Neural progenitor cell (in vitro differentiated cells): ENCODE results near the gene RALGAPB. TPM values are rescaled to one million over a fixed set of nuclear protein-coding genes. Genes with fewer than 3 reads are reported as not detected.

Experiments used
- DNase-seq: peaks from one replicate; pipeline ENCODE4 v3.0.0-alpha.2; 2016; ENCODE audit warnings: low spot score
- H2AFZ ChIP-seq: fragments of 200-600 bp; sonication (generic); replicated peaks from 2 replicates; pipeline ENCODE4 v1.6.1; 2016; ENCODE audit warnings: antibody characterized with exemption
- H3F3A ChIP-seq: fragments of 200-600 bp; sonication (generic); 2 replicates; pipeline ENCODE4 v1.6.1; 2016; ENCODE audit warnings: antibody characterized with exemption, low read depth
- H3K27ac ChIP-seq: fragments of 200-600 bp; sonication (generic); 2 replicates; pipeline ENCODE4 v1.5.1; 2016; ENCODE audit warnings: mild to moderate bottlenecking
- H3K27me3 ChIP-seq: fragments of 200-600 bp; sonication (generic); 2 replicates; pipeline ENCODE4 v1.6.1; 2016; ENCODE audit warnings: mild to moderate bottlenecking, moderate library complexity
- H3K36me3 ChIP-seq: fragments of 200-600 bp; sonication (generic); 2 replicates; pipeline ENCODE4 v1.5.1; 2016
- H3K4me1 ChIP-seq: fragments of 200-600 bp; sonication (generic); 2 replicates; pipeline ENCODE4 v1.6.1; 2016; ENCODE audit warnings: mixed run types
- H3K4me2 ChIP-seq: fragments of 200-600 bp; sonication (generic); 2 replicates; pipeline ENCODE4 v1.6.1; 2016
- H3K4me3 ChIP-seq: fragments of 200-600 bp; sonication (generic); 2 replicates; pipeline ENCODE4 v1.5.1; 2016
- H3K79me2 ChIP-seq: fragments of 200-600 bp; sonication (generic); 2 replicates; pipeline ENCODE4 v1.6.1; 2016; ENCODE audit warnings: low read depth
- H3K9ac ChIP-seq: fragments of 200-600 bp; sonication (generic); 2 replicates; pipeline ENCODE4 v1.6.1; 2016
- H3K9me3 ChIP-seq: fragments of 200-600 bp; sonication (generic); 2 replicates; pipeline ENCODE4 v1.5.1; 2016; ENCODE audit warnings: low read depth
- H4K20me1 ChIP-seq: fragments of 200-600 bp; sonication (generic); 2 replicates; pipeline ENCODE4 v1.6.1; 2016; ENCODE audit warnings: low read depth
- H3K27ac Mint-ChIP-seq: 3 replicates; pipeline ENCODE4 v1.8.0; 2021; ENCODE audit warnings: mixed read lengths
- H3K27me3 Mint-ChIP-seq: 2 replicates; pipeline ENCODE4 v1.8.0; 2022; ENCODE audit warnings: low read depth, mild to moderate bottlenecking, inconsistent platforms, moderate library complexity, mixed read lengths; ENCODE audit not compliant: insufficient read depth
- H3K36me3 Mint-ChIP-seq: 3 replicates; pipeline ENCODE4 v1.8.0; 2021; ENCODE audit warnings: mixed read lengths
- H3K4me1 Mint-ChIP-seq: 3 replicates; pipeline ENCODE4 v1.8.0; 2021; ENCODE audit warnings: mixed read lengths
- H3K4me3 Mint-ChIP-seq: 3 replicates; pipeline ENCODE4 v1.8.0; 2021; ENCODE audit warnings: mild to moderate bottlenecking, moderate library complexity, mixed read lengths
- H3K9me3 Mint-ChIP-seq: 3 replicates; pipeline ENCODE4 v1.8.0; 2020; ENCODE audit warnings: mixed read lengths
- EZH2 ChIP-seq: fragments of 200-600 bp; sonication (generic); IDR thresholded peaks from 2 replicates; pipeline ENCODE4 v1.6.1; 2017; ENCODE audit warnings: antibody characterized with exemption, mild to moderate bottlenecking, moderate library complexity
- EZH2phosphoT487 ChIP-seq: fragments of 200-600 bp; sonication (generic); IDR thresholded peaks from 2 replicates; pipeline ENCODE4 v1.6.1; 2017; ENCODE audit warnings: antibody characterized with exemption
- total RNA-seq: library from RNA; depleted of rRNA; stranded (reverse); fragments of >200 nt; gene quantifications from 2 replicates; pipeline ENCODE4 v1.2.3, GENCODE V29; 2015; ENCODE audit warnings: low replicate concordance
- TF ChIP-seq, protein P1 (sequence below): fragments of 200-600 bp; sonication (generic); IDR thresholded peaks from 2 replicates; pipeline ENCODE4 v1.5.1; 2017; ENCODE audit warnings: antibody characterized with exemption, mild to moderate bottlenecking

Gene RALGAPB
- total RNA-seq, 1 donor from 2014 or later = 39.1 TPM

DNA sequence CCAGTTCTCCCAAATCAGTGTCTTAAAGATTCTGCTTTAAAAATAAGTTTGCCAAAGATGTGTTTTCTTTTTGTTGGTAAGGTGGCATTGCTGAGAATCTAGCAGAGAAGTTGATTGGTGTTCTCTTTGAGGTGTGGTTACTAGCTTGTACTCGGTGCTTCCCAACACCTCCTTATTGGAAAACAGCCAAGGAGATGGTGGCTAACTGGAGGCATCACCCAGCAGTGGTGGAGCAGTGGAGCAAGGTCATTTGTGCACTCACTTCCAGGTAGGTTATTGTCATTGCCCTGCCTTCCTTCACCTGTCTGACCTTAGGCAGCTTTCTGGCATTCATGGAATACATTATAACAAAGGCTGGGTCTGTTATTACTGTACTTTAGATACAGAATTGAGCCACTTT is 26.7 kb downstream of the RALGAPB start:
- Mint-ChIP-seq H3K4me1 (no peaks in the 10 kb centered on the region), H3K27ac (no peak overlapping the region), H3K4me3 (no peak overlapping the region)

DNA sequence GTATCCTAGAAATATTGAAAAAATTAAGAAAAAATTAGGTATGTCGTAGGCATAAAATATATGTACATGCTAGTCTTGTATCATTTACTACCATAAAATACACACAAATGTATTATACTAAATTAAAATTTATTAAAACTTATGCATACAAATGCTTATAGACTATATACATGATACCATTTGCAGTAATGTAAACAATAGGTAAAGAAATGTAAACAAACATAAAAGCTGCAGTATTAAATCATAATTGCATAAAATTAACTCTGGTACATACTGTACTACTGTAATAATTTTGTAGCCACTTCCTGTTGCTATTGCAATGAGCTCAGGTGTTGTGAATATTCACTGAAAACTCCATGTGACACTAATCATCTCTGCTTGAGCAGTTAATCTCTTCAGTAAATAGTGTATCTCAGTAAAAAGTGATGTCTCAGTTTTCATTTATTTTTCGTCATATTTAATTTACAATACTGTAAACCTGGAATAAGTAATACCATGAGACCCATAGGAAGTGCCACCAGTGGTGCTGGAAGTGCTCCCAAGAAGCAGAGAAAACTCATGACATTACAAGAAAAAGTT is 29.3 kb downstream of the RALGAPB start:
- Histone ChIP-seq H3K9me3 (no peaks in the 10 kb centered on the region), H3K36me3 (no peaks in the 10 kb centered on the region), H3K27me3 (no peaks in the 10 kb centered on the region), H3K4me2 (no peak overlapping the region), H3K27ac (no peak overlapping the region), H2AFZ (no peak overlapping the region), H4K20me1 (no peaks in the 10 kb centered on the region), H3K79me2 (no peaks in the 10 kb centered on the region), H3K9ac (no peak overlapping the region), H3F3A (no peaks in the 10 kb centered on the region), H3K4me3 (no peak overlapping the region), H3K4me1 (no peaks in the 10 kb centered on the region)
- DNase-seq = no peak
- H3K27me3 Mint-ChIP-seq = peaks cover 3% of the 10 kb centered on the region
- TF ChIP-seq EZH2phosphoT487 (no peak), EZH2 (no peak)
- TF ChIP-seq, protein P1, sequence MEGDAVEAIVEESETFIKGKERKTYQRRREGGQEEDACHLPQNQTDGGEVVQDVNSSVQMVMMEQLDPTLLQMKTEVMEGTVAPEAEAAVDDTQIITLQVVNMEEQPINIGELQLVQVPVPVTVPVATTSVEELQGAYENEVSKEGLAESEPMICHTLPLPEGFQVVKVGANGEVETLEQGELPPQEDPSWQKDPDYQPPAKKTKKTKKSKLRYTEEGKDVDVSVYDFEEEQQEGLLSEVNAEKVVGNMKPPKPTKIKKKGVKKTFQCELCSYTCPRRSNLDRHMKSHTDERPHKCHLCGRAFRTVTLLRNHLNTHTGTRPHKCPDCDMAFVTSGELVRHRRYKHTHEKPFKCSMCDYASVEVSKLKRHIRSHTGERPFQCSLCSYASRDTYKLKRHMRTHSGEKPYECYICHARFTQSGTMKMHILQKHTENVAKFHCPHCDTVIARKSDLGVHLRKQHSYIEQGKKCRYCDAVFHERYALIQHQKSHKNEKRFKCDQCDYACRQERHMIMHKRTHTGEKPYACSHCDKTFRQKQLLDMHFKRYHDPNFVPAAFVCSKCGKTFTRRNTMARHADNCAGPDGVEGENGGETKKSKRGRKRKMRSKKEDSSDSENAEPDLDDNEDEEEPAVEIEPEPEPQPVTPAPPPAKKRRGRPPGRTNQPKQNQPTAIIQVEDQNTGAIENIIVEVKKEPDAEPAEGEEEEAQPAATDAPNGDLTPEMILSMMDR = no peak
- H3K27ac Mint-ChIP-seq = no peak overlapping the region
- no peak overlapping the region for H3K4me3 Mint-ChIP-seq
- H3K36me3 Mint-ChIP-seq = peaks cover 23% of the 10 kb centered on the region
- no peaks in the 10 kb centered on the region for H3K9me3 Mint-ChIP-seq
- no peaks in the 10 kb centered on the region for H3K4me1 Mint-ChIP-seq

More for the DNA sequence above, 26.7 kb downstream of the RALGAPB start:
- Histone ChIP-seq H3K4me1 (no peaks in the 10 kb centered on the region), H3K4me2 (no peak overlapping the region), H3K79me2 (no peaks in the 10 kb centered on the region), H3K27ac (no peak overlapping the region), H3F3A (no peaks in the 10 kb centered on the region), H2AFZ (no peak overlapping the region), H4K20me1 (no peaks in the 10 kb centered on the region), H3K36me3 (no peaks in the 10 kb centered on the region), H3K4me3 (no peak overlapping the region), H3K27me3 (no peaks in the 10 kb centered on the region), H3K9ac (no peak overlapping the region), H3K9me3 (no peaks in the 10 kb centered on the region)
- H3K9me3 Mint-ChIP-seq = no peaks in the 10 kb centered on the region
- no peak for DNase-seq
- TF ChIP-seq, protein P1 = no peak
- TF ChIP-seq EZH2 = no peak
- no peak for TF ChIP-seq EZH2phosphoT487
- H3K36me3 Mint-ChIP-seq = peaks cover 18% of the 10 kb centered on the region
- H3K27me3 Mint-ChIP-seq = peaks cover 3% of the 10 kb centered on the region

DNA sequence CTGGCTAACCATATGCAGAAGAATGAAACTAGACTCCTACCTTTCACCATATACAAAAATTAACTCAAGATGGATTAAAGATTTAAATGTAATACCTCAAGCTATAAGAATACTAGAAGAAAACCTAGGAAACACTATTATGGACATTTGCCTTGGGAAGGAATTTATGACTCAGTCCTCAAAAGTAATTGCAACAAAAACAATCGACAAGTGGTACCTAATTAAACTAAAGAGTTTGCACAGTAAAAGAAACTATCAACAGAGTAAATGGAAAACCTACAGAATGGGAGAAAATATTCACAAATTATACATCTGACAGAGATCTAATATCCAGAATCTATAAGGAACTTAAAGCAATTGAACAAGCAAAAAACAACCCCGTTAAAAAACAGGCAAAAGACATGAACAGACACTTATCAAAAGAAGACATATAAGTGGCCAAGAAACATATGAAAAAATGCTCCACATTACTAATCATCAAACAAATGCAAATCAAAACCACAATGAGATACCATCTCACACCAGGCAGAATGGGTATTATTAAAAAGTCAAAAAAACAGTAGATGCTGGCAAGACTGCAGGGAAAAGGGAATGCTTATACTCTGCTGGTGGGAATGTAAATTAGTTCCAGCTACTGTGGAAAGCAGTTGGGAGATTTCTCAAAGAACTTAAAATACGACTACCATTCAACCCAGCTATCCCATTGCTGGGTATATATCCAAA is 31.9 kb downstream of the RALGAPB start:
- Histone ChIP-seq H3K27me3 (no peaks in the 10 kb centered on the region), H3K4me1 (no peaks in the 10 kb centered on the region), H3K79me2 (no peaks in the 10 kb centered on the region), H3K4me3 (no peak overlapping the region), H3F3A (no peaks in the 10 kb centered on the region), H3K36me3 (peaks cover 3% of the 10 kb centered on the region), H3K9ac (no peak overlapping the region), H3K4me2 (no peak overlapping the region), H3K9me3 (no peaks in the 10 kb centered on the region), H3K27ac (no peak overlapping the region), H4K20me1 (no peaks in the 10 kb centered on the region), H2AFZ (no peak overlapping the region)
- Mint-ChIP-seq H3K36me3 (peaks cover 23% of the 10 kb centered on the region), H3K9me3 (no peaks in the 10 kb centered on the region), H3K27me3 (peaks cover 2% of the 10 kb centered on the region), H3K4me3 (no peak overlapping the region), H3K27ac (no peak overlapping the region), H3K4me1 (no peaks in the 10 kb centered on the region)
- no peak for DNase-seq
- no peak for TF ChIP-seq EZH2phosphoT487
- no peak for TF ChIP-seq EZH2
- TF ChIP-seq, protein P1 = no peak
